OCI-LY7 (cell line): Measurements from ENCODE around the gene ASCL5. TPM values are rescaled to one million over a fixed set of nuclear protein-coding genes. Genes with fewer than 3 reads are reported as not detected.

Source experiments
- BruUV-seq: library from RNA; stranded (reverse); fragments of 400-500 nt; replicated peaks from 2 replicates; lab custom pipeline; 2021; lab: Mats Ljungman, UMichigan
- CTCF ChIA-PET: fragments of 300-600 bp; sonication (Branson Sonifier 250); formaldehyde crosslinking; loops from one replicate; lab custom pipeline; 2022; ENCODE audit warnings: antibody characterized with exemption; ENCODE audit not compliant: unreplicated experiment; lab: Charles Lee
- POLR2A ChIA-PET: fragments of 300-600 bp; sonication (Branson Sonifier 250); formaldehyde crosslinking; loops from one replicate; lab custom pipeline; 2022; ENCODE audit warnings: antibody characterized with exemption; lab: Charles Lee
- DNase-seq: peaks from one replicate; pipeline ENCODE4 v3.0.0-alpha.2; 2015; ENCODE audit warnings: low spot score
- H2AFZ ChIP-seq: fragments of 200-600 bp; sonication (generic), shearing (Covaris generic); 2 replicates; pipeline ENCODE4 v1.6.1; 2014; ENCODE audit warnings: mild to moderate bottlenecking, antibody characterized with exemption, low read length, moderate library complexity
- H3K27ac ChIP-seq: fragments of 200-600 bp; sonication (generic); 2 replicates; pipeline ENCODE4 v1.5.1; 2014; ENCODE audit warnings: mixed run types, low read depth, mild to moderate bottlenecking, moderate library complexity, low read length, inconsistent platforms; ENCODE audit not compliant: poor library complexity, severe bottlenecking
- H3K36me3 ChIP-seq: fragments of 200-600 bp; sonication (generic); 2 replicates; pipeline ENCODE4 v1.6.1; 2014; ENCODE audit warnings: mild to moderate bottlenecking, antibody characterized with exemption, low read length, moderate library complexity, mixed read lengths; ENCODE audit not compliant: insufficient read depth
- H3K4me1 ChIP-seq: fragments of 200-600 bp; sonication (generic); 2 replicates; pipeline ENCODE4 v1.5.1; 2014; ENCODE audit warnings: mild to moderate bottlenecking, low read length; ENCODE audit not compliant: insufficient read depth, poor library complexity, severe bottlenecking
- H3K4me2 ChIP-seq: fragments of 200-600 bp; sonication (generic); 2 replicates; pipeline ENCODE4 v1.6.1; 2014; ENCODE audit warnings: mild to moderate bottlenecking, low read length
- H3K4me3 ChIP-seq: fragments of 200-600 bp; sonication (generic); 2 replicates; pipeline ENCODE4 v1.5.1; 2014; ENCODE audit warnings: mild to moderate bottlenecking, low read depth, low read length; ENCODE audit not compliant: poor library complexity, severe bottlenecking
- H3K79me2 ChIP-seq: fragments of 200-600 bp; sonication (generic); 2 replicates; pipeline ENCODE4 v1.6.1; 2016; ENCODE audit warnings: low read depth, mild to moderate bottlenecking, low read length, moderate library complexity, mixed read lengths; ENCODE audit not compliant: insufficient read depth
- H3K9me2 ChIP-seq: fragments of 200-600 bp; sonication (generic); 2 replicates; pipeline ENCODE4 v1.6.1; 2016; ENCODE audit warnings: mild to moderate bottlenecking, low read length, mixed read lengths; ENCODE audit not compliant: insufficient read depth
- H3K9me3 ChIP-seq: fragments of 200-600 bp; sonication (generic); 2 replicates; pipeline ENCODE4 v1.6.1; 2014; ENCODE audit warnings: mild to moderate bottlenecking, mixed run types, low read length, mixed read lengths
- H4K20me1 ChIP-seq: fragments of 200-600 bp; sonication (generic); 2 replicates; pipeline ENCODE4 v1.6.1; 2014; ENCODE audit warnings: mild to moderate bottlenecking, antibody characterized with exemption, low read length, moderate library complexity, mixed read lengths; ENCODE audit not compliant: insufficient read depth
- CTCF ChIP-seq: fragments of 200-600 bp; sonication (generic); conservative IDR thresholded peaks from 2 replicates; pipeline ENCODE4 v1.5.1; 2014; ENCODE audit warnings: mild to moderate bottlenecking, antibody characterized with exemption, low read length, moderate library complexity, mixed read lengths
- EZH2phosphoT487 ChIP-seq: fragments of 200-600 bp; sonication (generic); IDR thresholded peaks from 2 replicates; pipeline ENCODE4 v1.6.1; 2018; ENCODE audit warnings: low read depth, borderline replicate concordance, mild to moderate bottlenecking, mixed run types, antibody characterized with exemption, low read length, moderate library complexity, mixed read lengths
- intact Hi-C: fragments of 100-400 bp; cut with micrococcal nuclease; formaldehyde crosslinking; loops from one replicate; pipeline ENCODE4 v1.10.0; 2022; ENCODE audit not compliant: unreplicated experiment
- total RNA-seq, 2 experiments: library from RNA; depleted of rRNA in 1 of 2; stranded (reverse); fragments of >200 nt in 1 of 2; shearing (Covaris generic) in 1 of 2; gene quantifications; 2 replicates each; pipeline ENCODE4 v1.2.3, GENCODE V29; 2014 to 2022

ASCL5 gene
- total RNA-seq, 2 experiments from 2014 or later: not detected

DNA sequence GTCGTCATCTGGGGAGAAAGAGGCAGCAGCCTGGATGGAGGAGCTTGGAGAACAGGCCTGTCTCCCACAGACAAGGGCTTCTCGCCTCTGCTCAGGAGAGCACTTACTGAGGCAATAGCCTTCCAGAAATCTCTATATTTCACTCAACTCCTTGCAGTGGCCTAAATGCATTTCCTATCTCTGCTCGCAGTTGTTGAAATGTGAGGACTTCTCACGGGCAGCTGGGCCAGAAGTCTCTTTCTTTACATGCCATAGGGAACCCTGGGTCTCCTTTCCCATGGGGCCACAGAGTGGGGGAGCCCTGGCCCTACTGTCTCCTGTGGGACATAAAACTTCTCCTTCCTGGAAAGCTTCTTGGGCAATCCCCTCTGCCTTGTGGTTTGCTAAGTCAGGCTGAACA lies 60.0 kb downstream of the ASCL5 start:
- Histone ChIP-seq H3K27ac (no peak overlapping the region), H2AFZ (no peak overlapping the region), H3K4me3 (no peak overlapping the region), H3K4me2 (no peak overlapping the region), H3K9me3 (no peaks in the 10 kb centered on the region), H3K36me3 (no peaks in the 10 kb centered on the region), H4K20me1 (no peaks in the 10 kb centered on the region), H3K9me2 (no peaks in the 10 kb centered on the region), H3K79me2 (no peaks in the 10 kb centered on the region), H3K4me1 (no peaks in the 10 kb centered on the region)
- TF ChIP-seq EZH2phosphoT487: no peak
- no peak for TF ChIP-seq CTCF
- intact Hi-C loops: no loop called here
- BruUV-seq: no TSS peak
- ChIA-PET CTCF (no interaction called here), POLR2A (no interaction called here)
- DNase-seq: no peak

DNA sequence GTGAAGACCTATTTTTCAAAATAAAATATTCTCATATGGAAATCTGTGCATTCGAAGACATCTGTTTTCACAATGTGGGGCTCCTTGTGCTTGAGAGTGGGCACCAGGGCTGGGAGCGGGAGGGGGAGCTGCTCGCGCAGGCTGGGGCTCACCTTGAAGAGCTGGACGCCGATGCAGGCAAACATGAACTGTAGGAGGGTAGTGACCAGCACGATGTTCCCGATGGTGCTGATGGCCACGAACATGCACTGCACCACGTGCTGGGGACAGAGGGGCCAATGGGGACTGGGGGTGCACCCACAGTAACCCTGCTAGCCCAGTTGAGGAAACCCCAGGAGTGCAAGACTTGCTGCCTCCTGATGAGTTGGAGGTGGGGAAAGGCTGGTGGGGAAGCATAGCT lies 61.3 kb downstream of the ASCL5 start:
- Histone ChIP-seq H3K4me3 (no peak overlapping the region), H3K9me3 (no peaks in the 10 kb centered on the region), H3K79me2 (no peaks in the 10 kb centered on the region), H3K36me3 (no peaks in the 10 kb centered on the region), H3K9me2 (no peaks in the 10 kb centered on the region), H4K20me1 (no peaks in the 10 kb centered on the region), H3K27ac (no peak overlapping the region), H2AFZ (no peak overlapping the region), H3K4me1 (no peaks in the 10 kb centered on the region), H3K4me2 (no peak overlapping the region)
- POLR2A ChIA-PET: interaction anchor here (0.9 kb wide), 1 partner anchor 35 kb away, joined by 6 read pairs; no protein-coding TSS in a partner anchor
- no peak for DNase-seq
- CTCF ChIA-PET: interaction anchor here (0.6 kb wide), 1 partner anchor 260 kb away, joined by 3 read pairs; no protein-coding TSS in a partner anchor
- no TSS peak for BruUV-seq
- intact Hi-C loops: no loop called here
- no peak for TF ChIP-seq CTCF
- TF ChIP-seq EZH2phosphoT487: no peak

- BruUV-seq: no TSS peak
- H4K20me1 ChIP-seq: no peaks in the 10 kb centered on the region
- H3K79me2 ChIP-seq: no peaks in the 10 kb centered on the region
- no peak overlapping the region for H3K27ac ChIP-seq
- H3K4me1 ChIP-seq: no peaks in the 10 kb centered on the region
- no peak overlapping the region for H2AFZ ChIP-seq
- H3K9me2 ChIP-seq: no peaks in the 10 kb centered on the region
- H3K4me2 ChIP-seq: no peak overlapping the region
- ChIA-PET CTCF (no interaction called here), POLR2A (interaction anchor here (0.5 to 0.9 kb wide), 2 partner anchors 36 to 186 kb away, joined by 3 to 6 read pairs; no protein-coding TSS in a partner anchor)
- intact Hi-C loops: no loop called here
- H3K4me3 ChIP-seq: no peak overlapping the region
- H3K36me3 ChIP-seq: no peaks in the 10 kb centered on the region
- no peak for DNase-seq
- no peaks in the 10 kb centered on the region for H3K9me3 ChIP-seq
- TF ChIP-seq CTCF (no peak), EZH2phosphoT487 (no peak)
Observed at GRCh38 chr1:201064806-201065205, 62.2 kb downstream of the ASCL5 start.
